Activated naive CD4-positive, alpha-beta T cell treated with anti-CD3 and anti-CD28 coated beads, Interleukin-2, amount 50 U/mL, for 24 hours (primary cell): ENCODE measurements around the gene IAH1.

Experiments used
- H3K27ac Mint-ChIP-seq: one replicate; pipeline ENCODE4 v1.8.0; 2021; ENCODE audit warnings: mild to moderate bottlenecking, mixed read lengths
- H3K27me3 Mint-ChIP-seq: one replicate; pipeline ENCODE4 v1.8.0; 2021; ENCODE audit warnings: mixed read lengths
- H3K36me3 Mint-ChIP-seq: one replicate; pipeline ENCODE4 v1.8.0; 2021; ENCODE audit warnings: mixed read lengths
- H3K4me1 Mint-ChIP-seq: one replicate; pipeline ENCODE4 v1.8.0; 2021; ENCODE audit warnings: mixed read lengths
- H3K4me3 Mint-ChIP-seq: one replicate; pipeline ENCODE4 v1.8.0; 2021; ENCODE audit warnings: mild to moderate bottlenecking, mixed read lengths
- H3K9me3 Mint-ChIP-seq: one replicate; pipeline ENCODE4 v1.8.0; 2021; ENCODE audit warnings: mixed read lengths

IAH1 gene

GRCh38 chr2:9536504-9536903 lies 62.2 kb downstream of the IAH1 start:
- Mint-ChIP-seq H3K4me3 (no peak overlapping the region), H3K36me3 (peaks cover 7% of the 10 kb centered on the region), H3K9me3 (no peaks in the 10 kb centered on the region), H3K27me3 (no peaks in the 10 kb centered on the region), H3K27ac (no peak overlapping the region), H3K4me1 (peaks cover 41% of the 10 kb centered on the region)

GRCh38 chr2:9538000-9538507 lies 63.7 kb downstream of the IAH1 start:
- Mint-ChIP-seq H3K4me1 (peaks cover 43% of the 10 kb centered on the region), H3K4me3 (no peak overlapping the region), H3K36me3 (peaks cover 10% of the 10 kb centered on the region), H3K27ac (no peak overlapping the region), H3K27me3 (no peaks in the 10 kb centered on the region), H3K9me3 (no peaks in the 10 kb centered on the region)
